GM23338 (cell line): ENCODE measurements around the gene HACE1. TPM values are rescaled to one million over a fixed set of nuclear protein-coding genes. Genes with fewer than 3 reads are reported as not detected.

ENCODE experiments used
- ATAC-seq: fragments of 200-7000 bp; cut with Tn5 transposase; 3 replicates; pipeline ENCODE4 v1.9.1; 2020
- DNase-seq: peaks from one replicate; pipeline ENCODE4 v3.0.0-alpha.2; 2015; ENCODE audit warnings: low spot score
- H2AFZ ChIP-seq: fragments of 200-600 bp; sonication (generic); 2 replicates; pipeline ENCODE4 v1.8.0; 2016; ENCODE audit warnings: antibody characterized with exemption, mild to moderate bottlenecking, moderate library complexity
- H3F3A ChIP-seq: fragments of 200-600 bp; sonication (generic); replicated peaks from 2 replicates; pipeline ENCODE4 v1.8.0; 2017; ENCODE audit warnings: antibody characterized with exemption, mixed run types, low read depth
- H3K27ac ChIP-seq: fragments of 200-600 bp; sonication (generic); 2 replicates; pipeline ENCODE4 v1.6.1; 2016; ENCODE audit warnings: low read depth
- H3K27me3 ChIP-seq: fragments of 200-600 bp; sonication (generic); 2 replicates; pipeline ENCODE4 v1.8.0; 2016; ENCODE audit warnings: mild to moderate bottlenecking, mixed run types, moderate library complexity; ENCODE audit not compliant: insufficient read depth
- H3K36me3 ChIP-seq: fragments of 200-600 bp; sonication (generic); 2 replicates; pipeline ENCODE4 v1.8.0; 2016; ENCODE audit warnings: mild to moderate bottlenecking; ENCODE audit not compliant: insufficient read depth
- H3K4me1 ChIP-seq: fragments of 200-600 bp; sonication (generic); 2 replicates; pipeline ENCODE4 v1.8.0; 2016; ENCODE audit warnings: mild to moderate bottlenecking, moderate library complexity; ENCODE audit not compliant: insufficient read depth
- H3K4me2 ChIP-seq: fragments of 200-600 bp; sonication (generic); 2 replicates; pipeline ENCODE4 v1.7.1; 2017; ENCODE audit warnings: mixed run types
- H3K4me3 ChIP-seq: fragments of 200-600 bp; sonication (generic); 2 replicates; pipeline ENCODE4 v1.6.1; 2016; ENCODE audit warnings: mixed run types
- H3K79me2 ChIP-seq: fragments of 200-600 bp; sonication (generic); replicated peaks from 2 replicates; pipeline ENCODE4 v1.8.0; 2017; ENCODE audit warnings: mild to moderate bottlenecking; ENCODE audit not compliant: insufficient read depth
- H3K9me2 ChIP-seq: fragments of 200-600 bp; sonication (generic); 2 replicates; pipeline ENCODE4 v1.8.0; 2017; ENCODE audit not compliant: insufficient read depth
- H4K20me1 ChIP-seq: fragments of 200-600 bp; sonication (generic); replicated peaks from 2 replicates; pipeline ENCODE4 v1.8.0; 2017; ENCODE audit warnings: mild to moderate bottlenecking; ENCODE audit not compliant: insufficient read depth
- H3K27ac Mint-ChIP-seq: 2 replicates; pipeline ENCODE4 v1.8.0; 2020; ENCODE audit warnings: inconsistent platforms, mild to moderate bottlenecking, moderate library complexity, mixed read lengths
- H3K27me3 Mint-ChIP-seq: 3 replicates; pipeline ENCODE4 v1.8.0; 2022; ENCODE audit warnings: low read depth, mild to moderate bottlenecking, moderate library complexity, mixed read lengths, inconsistent platforms; ENCODE audit not compliant: insufficient read depth, poor library complexity
- H3K36me3 Mint-ChIP-seq: 3 replicates; pipeline ENCODE4 v1.8.0; 2021; ENCODE audit warnings: low read depth, mild to moderate bottlenecking, inconsistent platforms, moderate library complexity, mixed read lengths
- H3K4me1 Mint-ChIP-seq: 3 replicates; pipeline ENCODE4 v1.8.0; 2020; ENCODE audit warnings: mild to moderate bottlenecking, inconsistent platforms, mixed read lengths
- H3K4me3 Mint-ChIP-seq: 3 replicates; pipeline ENCODE4 v1.8.0; 2021; ENCODE audit warnings: moderate library complexity, mild to moderate bottlenecking, inconsistent platforms, mixed read lengths
- H3K9me3 Mint-ChIP-seq: 3 replicates; pipeline ENCODE4 v1.8.0; 2020; ENCODE audit warnings: moderate library complexity, mild to moderate bottlenecking, inconsistent platforms, mixed read lengths
- CREB1 ChIP-seq: fragments of 250-450 bp; sonication (Bioruptor Pico); IDR thresholded peaks from 2 replicates; pipeline ENCODE4 v1.5.0; 2020; ENCODE audit warnings: low read depth, mild to moderate bottlenecking, moderate library complexity
- EZH2 ChIP-seq: fragments of 200-600 bp; sonication (generic); IDR thresholded peaks from one replicate; pipeline ENCODE4 v1.8.0; 2017; ENCODE audit warnings: antibody characterized with exemption, mild to moderate bottlenecking, low read depth; ENCODE audit not compliant: unreplicated experiment
- JUNB ChIP-seq: IDR thresholded peaks from one replicate; pipeline ENCODE4 v1.6.1; 2016; ENCODE audit warnings: antibody characterized with exemption; ENCODE audit not compliant: unreplicated experiment
- NANOG ChIP-seq: IDR thresholded peaks from 2 replicates; pipeline ENCODE4 v1.6.1; 2016; ENCODE audit warnings: antibody characterized with exemption, borderline replicate concordance
- POLR2AphosphoS5 ChIP-seq: IDR thresholded peaks from 2 replicates; pipeline ENCODE4 v1.6.1; 2016; ENCODE audit warnings: antibody characterized with exemption, low read depth
- STAT1 ChIP-seq: IDR thresholded peaks from one replicate; pipeline ENCODE4 v1.6.1; 2016; ENCODE audit warnings: antibody characterized with exemption; ENCODE audit not compliant: unreplicated experiment
- ZNF114 ChIP-seq: fragments of 250-450 bp; sonication (Bioruptor Pico); IDR thresholded peaks from 2 replicates; pipeline ENCODE4 v1.5.0; 2020; ENCODE audit warnings: mild to moderate bottlenecking, moderate library complexity
- ZNF331 ChIP-seq: fragments of 250-450 bp; sonication (Bioruptor Pico); IDR thresholded peaks from 2 replicates; pipeline ENCODE4 v1.5.0; 2020; ENCODE audit warnings: low read depth, mild to moderate bottlenecking, moderate library complexity
- polyA plus RNA-seq: library from polyadenylated mRNA; unstranded; fragments of >200 nt; fragmentation: Nextera tagmentation; extraction: Ambion mirVana; gene quantifications from 2 replicates; pipeline ENCODE4 v1.2.1, GENCODE V29; 2016
- total RNA-seq: library from RNA; depleted of rRNA; stranded (reverse); fragments of >200 nt; shearing (Covaris generic); gene quantifications from 2 replicates; pipeline ENCODE4 v1.2.3, GENCODE V29; 2014
- TF ChIP-seq, protein P1 (sequence below): IDR thresholded peaks from one replicate; pipeline ENCODE4 v1.6.1; 2018; ENCODE audit warnings: antibody characterized with exemption; ENCODE audit not compliant: unreplicated experiment
- TF ChIP-seq, protein P2 (sequence below): fragments of 250-450 bp; sonication (Bioruptor Pico); IDR thresholded peaks from 2 replicates; pipeline ENCODE4 v1.5.0; 2020; ENCODE audit warnings: mild to moderate bottlenecking, moderate library complexity
- TF ChIP-seq, protein P3 (sequence below), 2 experiments: fragments of 200-600 bp in 1 of 2; sonication (generic) in 1 of 2; conservative IDR thresholded peaks; 2 replicates each; pipeline versions ENCODE4 v1.5.1 to v1.6.1; 2016 to 2017; ENCODE audit warnings: antibody characterized with exemption in 2 of 2, low read depth in 2 of 2, mild to moderate bottlenecking in 2 of 2, moderate library complexity in 1 of 2

Gene HACE1
- total and polyA plus RNA-seq, 2 experiments from 2014 or later = 8.6 to 28.7 TPM

DNA sequence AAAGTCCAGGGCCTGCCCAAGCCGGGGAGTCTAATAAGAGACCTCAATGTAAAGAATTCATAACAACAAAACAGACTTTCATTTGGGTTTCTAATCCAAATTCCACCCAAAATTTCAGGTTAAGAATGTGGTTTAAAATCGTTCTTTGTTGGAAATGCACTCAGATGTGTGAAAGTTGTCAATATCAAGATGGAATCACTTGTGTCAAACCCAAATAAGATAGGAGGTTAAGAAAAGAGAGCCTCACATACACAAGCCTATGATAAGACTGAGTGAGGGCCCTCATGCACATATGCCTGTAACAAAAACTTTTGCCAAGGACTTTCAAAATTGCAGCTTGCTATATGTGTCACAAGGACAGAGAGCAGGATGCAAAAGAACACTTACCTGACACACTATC lies 145.7 kb downstream of the HACE1 start:
- ATAC-seq (no peak), DNase-seq (no peak)
- TF ChIP-seq EZH2 = no peak
- TF ChIP-seq ZNF331 = no peak
- no peak for TF ChIP-seq JUNB
- TF ChIP-seq, protein P1, sequence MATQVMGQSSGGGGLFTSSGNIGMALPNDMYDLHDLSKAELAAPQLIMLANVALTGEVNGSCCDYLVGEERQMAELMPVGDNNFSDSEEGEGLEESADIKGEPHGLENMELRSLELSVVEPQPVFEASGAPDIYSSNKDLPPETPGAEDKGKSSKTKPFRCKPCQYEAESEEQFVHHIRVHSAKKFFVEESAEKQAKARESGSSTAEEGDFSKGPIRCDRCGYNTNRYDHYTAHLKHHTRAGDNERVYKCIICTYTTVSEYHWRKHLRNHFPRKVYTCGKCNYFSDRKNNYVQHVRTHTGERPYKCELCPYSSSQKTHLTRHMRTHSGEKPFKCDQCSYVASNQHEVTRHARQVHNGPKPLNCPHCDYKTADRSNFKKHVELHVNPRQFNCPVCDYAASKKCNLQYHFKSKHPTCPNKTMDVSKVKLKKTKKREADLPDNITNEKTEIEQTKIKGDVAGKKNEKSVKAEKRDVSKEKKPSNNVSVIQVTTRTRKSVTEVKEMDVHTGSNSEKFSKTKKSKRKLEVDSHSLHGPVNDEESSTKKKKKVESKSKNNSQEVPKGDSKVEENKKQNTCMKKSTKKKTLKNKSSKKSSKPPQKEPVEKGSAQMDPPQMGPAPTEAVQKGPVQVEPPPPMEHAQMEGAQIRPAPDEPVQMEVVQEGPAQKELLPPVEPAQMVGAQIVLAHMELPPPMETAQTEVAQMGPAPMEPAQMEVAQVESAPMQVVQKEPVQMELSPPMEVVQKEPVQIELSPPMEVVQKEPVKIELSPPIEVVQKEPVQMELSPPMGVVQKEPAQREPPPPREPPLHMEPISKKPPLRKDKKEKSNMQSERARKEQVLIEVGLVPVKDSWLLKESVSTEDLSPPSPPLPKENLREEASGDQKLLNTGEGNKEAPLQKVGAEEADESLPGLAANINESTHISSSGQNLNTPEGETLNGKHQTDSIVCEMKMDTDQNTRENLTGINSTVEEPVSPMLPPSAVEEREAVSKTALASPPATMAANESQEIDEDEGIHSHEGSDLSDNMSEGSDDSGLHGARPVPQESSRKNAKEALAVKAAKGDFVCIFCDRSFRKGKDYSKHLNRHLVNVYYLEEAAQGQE = no peak
- no peak for TF ChIP-seq STAT1
- TF ChIP-seq CREB1 (CRISPR knock-in tag) = no peak
- TF ChIP-seq, protein P2, sequence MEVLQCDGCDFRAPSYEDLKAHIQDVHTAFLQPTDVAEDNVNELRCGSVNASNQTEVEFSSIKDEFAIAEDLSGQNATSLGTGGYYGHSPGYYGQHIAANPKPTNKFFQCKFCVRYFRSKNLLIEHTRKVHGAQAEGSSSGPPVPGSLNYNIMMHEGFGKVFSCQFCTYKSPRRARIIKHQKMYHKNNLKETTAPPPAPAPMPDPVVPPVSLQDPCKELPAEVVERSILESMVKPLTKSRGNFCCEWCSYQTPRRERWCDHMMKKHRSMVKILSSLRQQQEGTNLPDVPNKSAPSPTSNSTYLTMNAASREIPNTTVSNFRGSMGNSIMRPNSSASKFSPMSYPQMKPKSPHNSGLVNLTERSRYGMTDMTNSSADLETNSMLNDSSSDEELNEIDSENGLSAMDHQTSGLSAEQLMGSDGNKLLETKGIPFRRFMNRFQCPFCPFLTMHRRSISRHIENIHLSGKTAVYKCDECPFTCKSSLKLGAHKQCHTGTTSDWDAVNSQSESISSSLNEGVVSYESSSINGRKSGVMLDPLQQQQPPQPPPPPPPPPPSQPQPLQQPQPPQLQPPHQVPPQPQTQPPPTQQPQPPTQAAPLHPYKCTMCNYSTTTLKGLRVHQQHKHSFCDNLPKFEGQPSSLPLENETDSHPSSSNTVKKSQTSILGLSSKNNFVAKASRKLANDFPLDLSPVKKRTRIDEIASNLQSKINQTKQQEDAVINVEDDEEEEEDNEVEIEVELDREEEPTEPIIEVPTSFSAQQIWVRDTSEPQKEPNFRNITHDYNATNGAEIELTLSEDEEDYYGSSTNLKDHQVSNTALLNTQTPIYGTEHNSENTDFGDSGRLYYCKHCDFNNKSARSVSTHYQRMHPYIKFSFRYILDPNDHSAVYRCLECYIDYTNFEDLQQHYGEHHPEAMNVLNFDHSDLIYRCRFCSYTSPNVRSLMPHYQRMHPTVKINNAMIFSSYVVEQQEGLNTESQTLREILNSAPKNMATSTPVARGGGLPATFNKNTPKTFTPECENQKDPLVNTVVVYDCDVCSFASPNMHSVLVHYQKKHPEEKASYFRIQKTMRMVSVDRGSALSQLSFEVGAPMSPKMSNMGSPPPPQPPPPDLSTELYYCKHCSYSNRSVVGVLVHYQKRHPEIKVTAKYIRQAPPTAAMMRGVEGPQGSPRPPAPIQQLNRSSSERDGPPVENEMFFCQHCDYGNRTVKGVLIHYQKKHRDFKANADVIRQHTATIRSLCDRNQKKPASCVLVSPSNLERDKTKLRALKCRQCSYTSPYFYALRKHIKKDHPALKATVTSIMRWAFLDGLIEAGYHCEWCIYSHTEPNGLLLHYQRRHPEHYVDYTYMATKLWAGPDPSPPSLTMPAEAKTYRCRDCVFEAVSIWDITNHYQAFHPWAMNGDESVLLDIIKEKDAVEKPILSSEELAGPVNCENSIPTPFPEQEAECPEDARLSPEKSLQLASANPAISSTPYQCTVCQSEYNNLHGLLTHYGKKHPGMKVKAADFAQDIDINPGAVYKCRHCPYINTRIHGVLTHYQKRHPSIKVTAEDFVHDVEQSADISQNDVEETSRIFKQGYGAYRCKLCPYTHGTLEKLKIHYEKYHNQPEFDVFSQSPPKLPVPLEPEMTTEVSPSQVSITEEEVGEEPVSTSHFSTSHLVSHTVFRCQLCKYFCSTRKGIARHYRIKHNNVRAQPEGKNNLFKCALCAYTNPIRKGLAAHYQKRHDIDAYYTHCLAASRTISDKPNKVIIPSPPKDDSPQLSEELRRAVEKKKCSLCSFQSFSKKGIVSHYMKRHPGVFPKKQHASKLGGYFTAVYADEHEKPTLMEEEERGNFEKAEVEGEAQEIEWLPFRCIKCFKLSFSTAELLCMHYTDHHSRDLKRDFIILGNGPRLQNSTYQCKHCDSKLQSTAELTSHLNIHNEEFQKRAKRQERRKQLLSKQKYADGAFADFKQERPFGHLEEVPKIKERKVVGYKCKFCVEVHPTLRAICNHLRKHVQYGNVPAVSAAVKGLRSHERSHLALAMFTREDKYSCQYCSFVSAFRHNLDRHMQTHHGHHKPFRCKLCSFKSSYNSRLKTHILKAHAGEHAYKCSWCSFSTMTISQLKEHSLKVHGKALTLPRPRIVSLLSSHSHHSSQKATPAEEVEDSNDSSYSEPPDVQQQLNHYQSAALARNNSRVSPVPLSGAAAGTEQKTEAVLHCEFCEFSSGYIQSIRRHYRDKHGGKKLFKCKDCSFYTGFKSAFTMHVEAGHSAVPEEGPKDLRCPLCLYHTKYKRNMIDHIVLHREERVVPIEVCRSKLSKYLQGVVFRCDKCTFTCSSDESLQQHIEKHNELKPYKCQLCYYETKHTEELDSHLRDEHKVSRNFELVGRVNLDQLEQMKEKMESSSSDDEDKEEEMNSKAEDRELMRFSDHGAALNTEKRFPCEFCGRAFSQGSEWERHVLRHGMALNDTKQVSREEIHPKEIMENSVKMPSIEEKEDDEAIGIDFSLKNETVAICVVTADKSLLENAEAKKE = no peak
- TF ChIP-seq POLR2AphosphoS5 = no peak
- no peak for TF ChIP-seq NANOG
- TF ChIP-seq ZNF114 (CRISPR knock-in tag) = no peak
- TF ChIP-seq, protein P3, sequence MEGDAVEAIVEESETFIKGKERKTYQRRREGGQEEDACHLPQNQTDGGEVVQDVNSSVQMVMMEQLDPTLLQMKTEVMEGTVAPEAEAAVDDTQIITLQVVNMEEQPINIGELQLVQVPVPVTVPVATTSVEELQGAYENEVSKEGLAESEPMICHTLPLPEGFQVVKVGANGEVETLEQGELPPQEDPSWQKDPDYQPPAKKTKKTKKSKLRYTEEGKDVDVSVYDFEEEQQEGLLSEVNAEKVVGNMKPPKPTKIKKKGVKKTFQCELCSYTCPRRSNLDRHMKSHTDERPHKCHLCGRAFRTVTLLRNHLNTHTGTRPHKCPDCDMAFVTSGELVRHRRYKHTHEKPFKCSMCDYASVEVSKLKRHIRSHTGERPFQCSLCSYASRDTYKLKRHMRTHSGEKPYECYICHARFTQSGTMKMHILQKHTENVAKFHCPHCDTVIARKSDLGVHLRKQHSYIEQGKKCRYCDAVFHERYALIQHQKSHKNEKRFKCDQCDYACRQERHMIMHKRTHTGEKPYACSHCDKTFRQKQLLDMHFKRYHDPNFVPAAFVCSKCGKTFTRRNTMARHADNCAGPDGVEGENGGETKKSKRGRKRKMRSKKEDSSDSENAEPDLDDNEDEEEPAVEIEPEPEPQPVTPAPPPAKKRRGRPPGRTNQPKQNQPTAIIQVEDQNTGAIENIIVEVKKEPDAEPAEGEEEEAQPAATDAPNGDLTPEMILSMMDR (conservative IDR thresholded peaks at IDR 0.05; ENCODE audit: low read depth in 2 of 2) = no peak
- no peaks in the 10 kb centered on the region for H3K4me1 ChIP-seq
- no peaks in the 10 kb centered on the region for H3K27me3 ChIP-seq
- H3K79me2 ChIP-seq = no peaks in the 10 kb centered on the region
- no peak overlapping the region for H3K27ac Mint-ChIP-seq
- H3K9me2 ChIP-seq = no peaks in the 10 kb centered on the region
- peaks cover 4% of the 10 kb centered on the region; the same call in 1 of the 3 replicates for H3K9me3 Mint-ChIP-seq
- H3K36me3 ChIP-seq = no peaks in the 10 kb centered on the region
- no peak overlapping the region for H3K4me3 Mint-ChIP-seq
- H4K20me1 ChIP-seq = no peaks in the 10 kb centered on the region
- H3K36me3 Mint-ChIP-seq = 0 out of 3 replicates have a peak, but pooled peaks cover 3% of the 10 kb centered on the region
- no peak overlapping the region for H2AFZ ChIP-seq
- H3K4me1 Mint-ChIP-seq = peaks cover 2% of the 10 kb centered on the region; the same call in 1 of the 3 replicates
- H3F3A ChIP-seq = no peaks in the 10 kb centered on the region
- H3K27ac ChIP-seq = no peak overlapping the region
- no peak overlapping the region for H3K4me3 ChIP-seq
- H3K4me2 ChIP-seq = no peak overlapping the region
- H3K27me3 Mint-ChIP-seq = no peaks in the 10 kb centered on the region
